Measurements from ENCODE around the gene TP53INP2. TPM values are rescaled to one million over a fixed set of nuclear protein-coding genes. Genes with fewer than 3 reads are reported as not detected.
A peak's percentile ranks its signal among the peaks of the same experiment; 100 is the strongest.

Gene TP53INP2
- total and polyA plus RNA-seq, 2 of the 13 experiments (the other 11 are each of a cell fraction or from before 2014, with no cell fraction given): 5.2 to 18.8 TPM

- peak; percentile 37; the same call in 1 of the 2 replicates for TF ChIP-seq USF2 (IDR thresholded peaks at IDR 0.05; ENCODE audit: low read depth, low read length)
- TF ChIP-seq USF2 (CRISPR knock-in tag; IDR thresholded peaks at IDR 0.05; ENCODE audit: borderline replicate concordance): no peak
- TF ChIP-seq PRMT3 (CRISPR knock-in tag; IDR thresholded peaks at IDR 0.05; ENCODE audit: borderline replicate concordance, low read depth): no peak
- TF ChIP-seq MXD1 (CRISPR knock-in tag; IDR thresholded peaks at IDR 0.05): no peak
- TF ChIP-seq NR2F1 (CRISPR knock-in tag; IDR thresholded peaks at IDR 0.05): 0 out of 4 replicates have a peak, but pooled peaks of 1 of the 2 experiments have one; percentile 35
- no peak for TF ChIP-seq CTCF (CRISPR knock-in tag; IDR thresholded peaks at IDR 0.05)
- TF ChIP-seq ZNF367 (CRISPR knock-in tag; IDR thresholded peaks at IDR 0.05; ENCODE audit: borderline replicate concordance): no peak
- no peak for TF ChIP-seq HOXA7 (CRISPR knock-in tag; IDR thresholded peaks at IDR 0.05)
- no peak for TF ChIP-seq ELF1 (CRISPR knock-in tag; IDR thresholded peaks at IDR 0.05)
- TF ChIP-seq ZIK1 (CRISPR knock-in tag; IDR thresholded peaks at IDR 0.05; ENCODE audit: borderline replicate concordance, low read depth): no peak
- peak; percentile 34; the same call in 1 of the 2 replicates for TF ChIP-seq ZSCAN25 (CRISPR knock-in tag; IDR thresholded peaks at IDR 0.05)
- TF ChIP-seq PAWR (CRISPR knock-in tag; IDR thresholded peaks at IDR 0.05; ENCODE audit: borderline replicate concordance): 0 out of 2 replicates have a peak, but pooled peaks have one; percentile 33
- no peak for TF ChIP-seq ZFP1 (CRISPR knock-in tag; IDR thresholded peaks at IDR 0.05)
- peak; percentile 4; the same call in 1 of the 2 replicates for TF ChIP-seq FOXK1 (CRISPR knock-in tag; IDR thresholded peaks at IDR 0.05; ENCODE audit: borderline replicate concordance, low read depth)
- 0 out of 2 replicates have a peak, but pooled peaks have one; percentile 58 for TF ChIP-seq ZNF501 (CRISPR knock-in tag; IDR thresholded peaks at IDR 0.05)
- no peak for TF ChIP-seq SRF (IDR thresholded peaks at IDR 0.05; ENCODE audit: low read depth, low read length)
- TF ChIP-seq MYNN (CRISPR knock-in tag; IDR thresholded peaks at IDR 0.05; ENCODE audit: low read depth): no peak
- no peak for TF ChIP-seq CCDC6 (CRISPR knock-in tag; IDR thresholded peaks at IDR 0.05)
- TF ChIP-seq FOSL2 (CRISPR knock-in tag; IDR thresholded peaks at IDR 0.05): peak; percentile 92
- TF ChIP-seq ZBTB38 (CRISPR knock-in tag; IDR thresholded peaks at IDR 0.05): 0 out of 2 replicates have a peak, but pooled peaks have one; percentile 31
- peak; percentile 61 for TF ChIP-seq IKZF4 (CRISPR knock-in tag; IDR thresholded peaks at IDR 0.05; ENCODE audit: borderline replicate concordance, low read depth, not compliant biosample characterization)
Measured at GRCh38 chr20:34713194-34713943, 9.2 kb downstream of the TP53INP2 start (continued).
